Measurements from ENCODE around the gene PAGE2.

- TF ChIP-seq POLR2AphosphoS5 (IDR thresholded peaks at IDR 0.05; ENCODE audit: low read depth, low read length) (no peak), TAF1 (IDR thresholded peaks at IDR 0.05; ENCODE audit: borderline replicate concordance, low read depth, low read length) (no peak), POLR2A (IDR thresholded peaks at IDR 0.05; ENCODE audit: low read depth, low read length) (no peak)
Observed at GRCh38 chrX:55119712-55120111, 30.9 kb downstream of the PAGE2 start.

Measured in GM12892 (cell line).